HG03066 (cell line): ENCODE results near the gene SUPT7L.

Experiments used
- ATAC-seq: cut with Tn5 transposase; IDR thresholded peaks from one replicate; pipeline ENCODE4 v1.9.1; 2021; ENCODE audit warnings: low read depth; ENCODE audit not compliant: unreplicated experiment

SUPT7L gene, protein sequence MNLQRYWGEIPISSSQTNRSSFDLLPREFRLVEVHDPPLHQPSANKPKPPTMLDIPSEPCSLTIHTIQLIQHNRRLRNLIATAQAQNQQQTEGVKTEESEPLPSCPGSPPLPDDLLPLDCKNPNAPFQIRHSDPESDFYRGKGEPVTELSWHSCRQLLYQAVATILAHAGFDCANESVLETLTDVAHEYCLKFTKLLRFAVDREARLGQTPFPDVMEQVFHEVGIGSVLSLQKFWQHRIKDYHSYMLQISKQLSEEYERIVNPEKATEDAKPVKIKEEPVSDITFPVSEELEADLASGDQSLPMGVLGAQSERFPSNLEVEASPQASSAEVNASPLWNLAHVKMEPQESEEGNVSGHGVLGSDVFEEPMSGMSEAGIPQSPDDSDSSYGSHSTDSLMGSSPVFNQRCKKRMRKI

DNA sequence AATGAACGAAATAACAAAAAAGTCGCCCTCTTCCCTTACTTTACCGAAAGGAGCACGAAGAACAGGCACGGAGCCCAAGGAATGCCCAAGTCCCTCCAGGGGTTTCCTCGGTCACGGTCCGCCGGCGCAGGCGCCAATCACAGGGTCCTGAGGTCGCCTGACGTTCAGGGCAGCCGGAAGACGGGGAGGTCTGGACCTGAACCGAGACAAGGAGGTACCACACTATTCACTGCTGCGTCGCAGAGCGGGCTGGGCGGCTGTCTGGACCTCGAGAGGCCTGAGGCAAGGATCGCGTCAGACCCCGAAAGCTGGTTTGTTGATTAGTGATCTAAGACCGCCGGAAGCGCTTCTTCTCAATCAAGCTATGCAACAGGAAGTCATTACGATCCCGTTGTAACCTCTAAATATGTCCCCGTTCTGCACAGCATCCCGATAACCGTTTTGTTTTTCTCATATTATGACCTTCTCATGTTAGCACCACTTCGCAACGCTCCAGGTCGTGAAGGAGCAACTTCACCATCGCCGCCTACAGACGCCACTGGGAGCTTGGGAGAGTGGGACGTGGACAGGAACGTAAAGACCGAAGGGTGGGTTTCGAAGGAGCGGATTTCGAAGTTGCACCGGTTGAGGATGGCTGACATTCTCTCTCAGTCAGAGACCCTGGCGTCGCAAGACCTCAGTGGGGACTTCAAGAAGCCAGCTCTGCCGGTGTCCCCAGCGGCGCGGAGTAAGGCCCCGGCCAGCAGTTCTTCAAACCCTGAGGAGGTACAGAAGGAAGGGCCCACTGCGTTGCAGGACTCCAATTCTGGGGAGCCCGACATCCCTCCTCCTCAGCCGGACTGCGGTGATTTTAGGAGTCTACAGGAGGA is at the start of gene SUPT7L, which contains the start of gene SLC4A1AP:
TSS of gene SUPT7L (minus strand) at position 330 of the 869 bp plus-strand sequence. CDS start 1,422 bp downstream, outside the sequence.
TSS of gene SLC4A1AP (plus strand) at position 605 of the 869 bp plus-strand sequence. CDS start at position 631, 26 bp downstream.
- ATAC-seq: no peak

DNA sequence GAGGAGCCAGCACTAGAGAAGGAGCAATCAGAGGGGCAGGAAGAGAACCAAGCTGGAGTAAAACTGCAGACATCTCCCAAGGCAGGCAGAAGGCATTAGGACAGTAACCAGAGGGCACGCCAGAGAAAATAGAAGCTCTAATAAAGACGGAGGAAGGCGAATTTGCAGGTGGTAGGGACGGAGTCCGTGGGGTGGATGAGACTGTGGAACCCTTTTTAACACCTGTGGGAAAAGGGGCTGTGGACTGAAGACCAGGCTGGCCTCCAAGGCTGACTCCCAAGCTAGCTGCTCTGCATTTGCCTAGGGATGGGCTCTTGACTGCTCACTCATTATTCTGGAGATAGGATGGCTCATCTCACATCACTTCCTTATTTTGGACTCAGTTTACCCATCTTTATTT is 49.8 kb upstream of the SUPT7L start:
- ATAC-seq: no peak

DNA sequence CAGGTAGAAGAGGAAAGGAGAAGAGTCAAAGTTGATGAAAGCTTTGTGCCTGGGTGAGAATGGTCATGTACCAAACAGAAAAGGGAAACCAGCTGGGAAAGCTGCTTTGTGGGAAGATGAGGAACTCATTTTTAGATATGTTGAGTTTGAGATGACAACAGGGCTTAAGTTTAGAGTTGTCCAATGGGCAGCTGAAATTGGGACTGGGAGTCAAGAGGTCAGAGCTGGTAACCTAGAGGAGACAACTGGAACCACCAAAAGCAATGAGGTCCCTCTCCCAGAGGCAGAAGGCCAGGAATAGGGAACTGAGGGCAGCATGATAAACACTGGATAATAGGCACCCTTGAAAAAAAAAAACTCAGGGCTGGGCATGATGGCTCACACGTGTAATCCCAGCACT is 49.1 kb upstream of the SUPT7L start:
- ATAC-seq: no peak

DNA sequence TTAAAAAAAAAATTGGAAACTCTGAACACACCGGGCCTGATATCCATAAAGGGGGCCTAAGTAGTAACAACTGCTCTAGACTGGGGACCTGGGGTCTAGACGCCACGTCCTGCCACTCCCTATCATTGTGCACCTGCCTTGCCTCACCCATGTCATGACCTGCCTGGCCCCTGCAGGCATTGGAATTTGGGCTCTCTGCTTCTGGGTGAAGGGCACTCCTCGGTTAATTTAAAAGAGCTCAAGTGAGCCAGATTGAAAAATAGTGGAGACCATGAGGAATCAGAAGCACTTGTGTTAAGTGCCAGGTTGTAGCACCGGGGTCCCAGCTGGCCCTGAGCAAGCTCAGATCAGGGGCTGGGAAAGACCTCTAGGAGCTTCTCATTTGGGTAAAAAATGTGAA is 48.4 kb upstream of the SUPT7L start:
- no peak for ATAC-seq

DNA sequence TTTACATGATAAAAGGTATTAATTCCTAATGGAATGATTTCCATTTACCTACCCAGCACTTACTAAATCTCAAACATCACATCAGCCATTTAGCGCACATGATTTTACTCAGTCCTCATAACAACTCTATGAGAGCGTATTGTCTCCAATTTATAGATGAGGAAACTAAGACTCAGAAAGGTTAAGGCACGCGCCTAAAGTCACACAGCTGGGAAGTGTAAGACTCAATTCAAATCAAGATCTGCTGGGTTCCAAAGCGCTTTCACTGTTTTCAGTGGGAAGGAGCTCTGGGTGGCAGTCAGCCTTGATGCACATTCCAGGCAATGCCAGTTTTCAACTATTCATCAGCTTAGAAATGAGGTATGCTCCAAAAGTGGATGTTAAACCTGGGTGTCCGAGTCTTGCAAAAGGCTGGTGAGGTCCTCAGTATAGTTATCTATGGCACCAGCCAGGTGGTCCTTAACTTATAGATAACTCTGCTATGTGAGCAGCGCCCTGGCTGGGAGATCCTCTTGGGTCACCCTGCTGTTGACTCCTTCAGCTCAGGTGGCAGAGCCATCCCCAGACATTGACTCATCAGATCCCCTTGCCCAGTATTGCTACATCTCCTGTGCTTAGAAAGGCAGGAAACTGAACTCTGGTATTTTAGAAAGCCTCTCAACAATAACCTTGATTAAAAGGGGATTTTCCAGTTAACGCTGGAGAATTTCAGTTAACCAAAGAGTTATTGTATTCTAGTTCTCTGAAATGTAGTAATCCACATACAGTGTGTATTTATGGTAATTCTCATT is 47.4 kb upstream of the SUPT7L start:
- ATAC-seq: no peak

DNA sequence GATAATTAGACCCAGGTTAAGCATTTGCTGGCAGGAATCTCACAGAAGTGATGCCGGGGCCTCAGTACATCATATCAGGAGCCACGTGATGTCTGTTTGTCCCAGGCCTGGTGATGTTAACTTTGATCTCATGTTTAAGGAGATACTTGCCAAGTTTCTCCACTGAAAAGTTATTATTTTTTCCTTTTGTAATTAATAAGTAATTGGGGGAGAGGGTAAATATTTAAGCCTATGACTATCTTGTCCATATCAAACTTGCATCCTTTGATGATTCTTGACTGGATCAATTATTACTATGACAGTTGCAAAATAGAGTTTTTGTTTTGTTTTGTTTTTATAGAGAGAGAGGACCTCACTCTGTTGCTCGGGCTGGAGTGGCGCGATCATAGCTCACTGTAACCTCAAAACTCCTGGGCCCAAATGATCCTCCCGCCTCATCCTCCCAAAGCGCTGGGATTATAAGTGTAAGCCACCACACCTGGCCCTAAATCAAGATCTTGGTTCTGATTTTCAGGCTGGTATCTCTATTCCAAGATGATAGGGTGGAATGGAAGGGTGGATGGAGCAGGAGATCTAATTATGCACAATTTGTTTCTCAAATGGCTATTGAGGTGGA is 46.7 kb upstream of the SUPT7L start:
- ATAC-seq: no peak

DNA sequence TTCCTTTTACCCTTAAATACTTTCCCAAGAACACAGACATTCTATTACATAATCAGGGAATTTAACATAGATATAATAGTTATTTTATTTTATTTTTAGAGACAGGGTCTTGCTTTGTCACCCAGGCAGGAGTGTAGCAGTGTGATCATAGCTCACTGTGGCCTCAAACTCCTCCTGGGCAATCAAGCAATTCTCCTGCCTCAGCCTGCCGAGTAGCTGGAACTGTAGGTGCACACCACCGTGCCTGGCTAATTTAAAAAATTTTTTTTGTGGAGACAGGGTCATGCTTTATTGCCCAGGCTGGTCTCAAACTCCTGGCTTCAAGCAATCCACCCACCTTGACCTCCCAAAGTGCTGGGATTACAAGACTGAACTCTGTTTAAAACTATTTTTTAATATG is 45.9 kb upstream of the SUPT7L start:
- no peak for ATAC-seq

DNA sequence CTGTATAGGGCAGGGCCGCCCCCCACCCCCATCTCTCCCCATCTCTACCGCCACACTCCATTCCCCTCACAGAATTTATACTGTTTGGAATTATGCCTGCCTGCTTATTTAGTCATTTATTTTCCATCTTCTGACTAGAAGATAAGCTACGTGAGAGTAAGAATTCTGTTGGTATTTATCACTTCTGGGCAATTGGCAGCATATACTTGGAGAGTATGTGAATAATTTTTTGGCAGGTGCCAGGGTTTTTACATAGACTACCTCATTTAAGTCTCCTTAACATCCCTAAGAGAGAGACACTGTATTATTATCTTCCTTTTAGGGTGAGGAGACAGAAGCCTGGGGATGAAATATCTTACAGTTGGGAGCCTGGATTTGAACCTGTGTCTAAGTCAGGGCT is 45.3 kb upstream of the SUPT7L start:
- ATAC-seq: no peak

DNA sequence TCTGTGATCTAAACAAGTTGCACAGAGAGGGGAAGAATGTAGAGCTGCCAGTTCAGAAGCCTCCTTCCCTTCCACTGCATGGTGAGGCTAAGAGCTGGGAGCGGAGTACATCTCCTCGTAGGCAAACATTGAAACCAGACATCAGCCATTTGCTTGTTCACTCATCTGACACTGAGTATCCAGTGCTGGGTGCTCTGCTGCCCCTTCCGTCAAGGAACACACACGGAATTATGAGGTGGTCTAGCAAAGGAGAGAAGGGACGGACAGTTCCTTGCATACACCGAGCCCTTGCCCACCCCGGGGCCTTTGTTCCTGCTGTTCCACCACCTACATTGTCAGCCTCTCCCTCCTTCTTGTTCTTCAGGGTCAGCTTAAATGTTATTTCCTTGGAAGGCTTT is 44.8 kb upstream of the SUPT7L start:
- no peak for ATAC-seq

DNA sequence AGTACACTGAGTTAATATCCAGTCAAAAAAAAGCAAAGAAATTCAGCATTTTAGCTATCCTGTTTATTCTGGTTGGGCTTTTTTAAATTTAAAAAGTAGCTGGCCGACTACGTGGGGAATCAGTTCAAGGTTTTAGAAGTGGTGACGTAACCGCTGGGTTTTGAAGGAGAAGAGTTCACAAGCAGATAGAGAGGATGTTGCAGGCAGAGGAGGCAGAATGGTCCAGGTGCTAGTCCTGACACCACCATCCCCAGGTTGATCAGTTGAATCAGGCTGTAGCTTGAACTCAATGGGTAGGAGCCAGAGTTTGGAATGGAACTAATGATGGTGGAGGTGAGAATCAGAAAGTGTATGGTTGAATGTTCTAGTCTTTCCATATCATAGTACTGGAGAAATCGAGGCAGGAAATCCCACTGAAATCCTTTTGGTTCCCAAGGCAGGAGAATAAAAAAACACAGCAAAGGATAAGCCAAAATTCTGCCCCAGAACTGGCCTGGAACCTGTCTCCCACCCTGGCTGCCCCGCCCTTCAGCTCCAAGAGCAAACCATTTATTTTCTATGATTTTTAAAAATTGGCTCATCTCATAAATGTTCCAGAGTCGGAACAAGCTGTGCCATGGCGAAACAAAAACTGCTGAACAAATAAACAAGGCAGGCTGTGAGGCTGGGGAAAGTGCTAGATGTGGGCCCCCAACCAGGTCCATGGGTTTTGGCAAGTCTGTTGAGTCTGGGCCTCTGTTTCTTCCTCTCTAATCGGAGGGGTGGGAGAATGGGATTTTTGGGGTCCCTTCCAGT is 44.2 kb upstream of the SUPT7L start:
- no peak for ATAC-seq

DNA sequence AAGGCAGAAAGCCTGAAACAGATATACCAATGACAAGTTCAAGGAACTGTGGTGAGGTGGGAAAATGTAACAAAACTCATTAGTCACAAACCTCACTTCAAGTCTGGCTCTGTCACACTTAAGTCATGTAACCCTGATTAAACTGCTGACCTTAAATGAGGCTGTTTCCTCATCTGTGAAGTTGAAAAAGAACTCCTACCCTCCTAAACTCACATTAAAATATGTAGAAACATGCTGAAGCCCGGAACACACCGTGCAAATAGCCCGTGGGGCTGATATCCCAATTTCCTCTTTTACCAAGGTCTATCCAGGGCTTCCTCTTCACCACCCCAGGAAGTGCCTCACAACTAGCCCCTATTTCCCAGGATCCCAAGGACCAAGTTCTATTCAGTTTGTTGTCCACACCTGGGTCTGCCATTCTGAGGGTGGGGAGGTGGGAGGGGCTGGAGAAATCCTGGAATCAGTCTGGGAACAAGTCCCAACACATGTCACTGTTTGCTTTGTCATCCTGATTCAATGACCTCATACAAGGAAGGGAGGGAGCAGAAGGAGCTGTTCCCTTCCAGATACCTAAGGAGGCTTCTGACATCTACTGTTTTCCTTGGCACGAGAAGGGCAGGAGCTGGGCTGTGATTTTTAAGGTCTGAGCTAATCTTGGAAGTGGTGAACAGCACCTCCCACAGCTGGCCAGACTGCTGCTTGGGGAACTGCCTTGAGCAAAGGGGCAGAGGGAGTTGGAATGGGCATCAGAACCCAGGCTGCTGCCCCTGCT is 42.6 kb upstream of the SUPT7L start:
- ATAC-seq: no peak

DNA sequence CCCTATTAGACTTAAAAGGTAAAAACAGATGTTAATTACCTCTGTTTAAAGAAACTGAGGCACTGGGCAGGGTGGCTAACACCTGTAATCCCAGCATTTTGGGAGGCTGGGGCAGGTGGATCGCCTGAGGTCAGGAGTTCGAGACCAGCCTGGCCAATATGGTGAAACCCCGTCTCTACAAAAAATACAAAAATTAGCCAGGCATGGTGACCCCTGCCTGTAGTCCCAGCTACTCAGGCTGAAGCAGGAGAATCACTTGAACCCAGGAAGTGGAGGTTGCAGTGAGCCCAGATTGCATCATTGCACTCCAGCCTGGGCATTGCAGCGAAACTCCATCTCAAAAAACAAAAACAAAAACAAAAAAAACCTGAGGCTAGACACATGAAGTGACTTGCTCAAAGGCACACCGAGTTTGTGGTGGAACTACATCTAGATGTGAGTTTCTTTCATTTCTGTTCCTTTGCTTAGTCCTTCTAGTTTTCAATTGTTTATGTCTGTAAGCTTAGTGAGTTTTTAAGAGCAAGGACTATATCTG is 41.0 kb upstream of the SUPT7L start:
- no peak for ATAC-seq

DNA sequence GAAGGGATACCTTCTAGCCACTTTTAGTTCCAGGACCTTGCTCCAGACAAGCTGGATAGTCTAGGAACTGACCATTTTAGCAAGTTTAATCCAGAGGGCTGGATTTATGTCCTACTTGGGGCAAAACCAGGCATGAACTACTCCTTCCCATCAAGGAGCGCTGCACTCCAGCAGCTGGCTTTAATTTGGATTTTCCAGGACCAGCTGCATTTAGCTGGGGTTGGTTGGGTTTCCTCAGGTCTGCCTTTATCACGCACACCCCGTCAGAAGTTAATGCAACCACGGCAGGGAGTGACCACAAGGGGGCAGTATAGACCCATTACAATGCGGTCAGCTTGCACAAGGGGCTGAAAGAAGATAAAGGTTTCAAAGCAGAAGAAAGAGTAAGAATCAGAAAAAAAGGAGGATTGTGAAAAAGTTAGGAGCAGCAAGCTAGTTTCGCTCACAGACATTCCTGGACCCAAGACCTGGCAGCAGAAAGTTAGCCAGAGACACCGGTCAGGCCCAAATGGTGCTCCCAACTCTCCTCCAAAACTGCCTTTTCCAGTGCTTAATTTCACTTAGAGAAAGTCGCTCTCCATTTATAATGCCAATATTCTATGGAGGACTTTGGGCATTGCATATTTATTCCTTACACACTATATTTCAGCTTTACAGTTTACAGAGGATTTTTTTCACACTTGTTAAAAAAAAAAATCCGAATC is 40.4 kb upstream of the SUPT7L start:
- no peak for ATAC-seq

DNA sequence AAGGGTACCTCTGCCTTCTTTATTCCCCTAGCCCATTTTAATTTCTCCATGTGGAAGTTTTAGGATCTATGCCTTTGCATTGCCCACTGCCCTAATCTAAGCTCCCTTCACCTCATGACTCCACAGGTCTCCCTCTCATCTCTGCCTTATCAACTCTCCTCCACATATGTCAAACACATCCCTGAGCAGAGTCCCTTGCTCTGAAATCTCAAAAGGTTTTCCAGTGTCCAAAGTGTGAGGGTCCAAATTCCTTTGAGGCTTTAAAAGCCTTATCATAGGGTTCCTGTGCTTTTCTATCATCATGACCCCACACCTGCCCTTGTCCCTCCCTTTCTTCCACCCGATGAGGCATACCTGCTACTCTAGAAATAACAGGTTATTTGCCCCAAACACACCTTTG is 38.9 kb upstream of the SUPT7L start:
- ATAC-seq: no peak

DNA sequence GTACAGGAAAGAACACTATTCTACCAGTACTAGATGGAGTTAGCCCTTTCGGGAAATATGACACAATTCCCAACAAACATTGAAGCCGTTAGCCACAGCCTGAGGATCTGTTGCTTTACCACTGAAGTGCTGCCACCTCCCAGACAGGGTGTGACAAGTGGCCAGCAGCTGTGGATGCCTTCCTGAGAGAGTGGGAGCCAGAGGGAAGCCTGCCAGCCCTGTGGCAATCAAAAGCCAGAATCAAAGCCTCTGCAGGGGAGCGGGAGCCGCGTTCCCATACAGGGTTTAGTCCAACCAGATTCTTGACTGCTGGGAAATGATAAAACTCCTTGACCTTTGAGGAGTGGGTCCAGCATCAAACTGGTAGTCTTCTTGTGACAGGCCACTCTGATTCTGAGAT is 38.3 kb upstream of the SUPT7L start:
- ATAC-seq: no peak

DNA sequence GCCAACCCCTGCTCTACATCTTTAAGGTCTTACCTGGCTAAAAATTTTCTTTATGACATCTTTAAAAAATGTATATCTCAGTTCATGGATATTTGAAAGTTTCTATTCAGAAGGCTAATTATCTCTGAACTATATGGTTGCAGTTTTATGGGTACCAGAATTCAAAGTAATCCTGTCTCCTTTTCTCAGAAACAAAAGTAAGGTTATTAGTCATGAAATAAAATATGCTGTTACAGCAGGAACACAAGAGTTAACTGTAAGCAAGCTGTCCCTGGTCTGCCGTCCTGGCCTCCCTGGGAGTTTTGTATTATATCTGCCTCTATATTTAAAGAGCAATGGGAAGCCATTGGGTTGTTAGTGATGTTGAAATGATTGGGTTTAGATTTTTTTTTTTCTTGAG is 34.2 kb upstream of the SUPT7L start:
- no peak for ATAC-seq

DNA sequence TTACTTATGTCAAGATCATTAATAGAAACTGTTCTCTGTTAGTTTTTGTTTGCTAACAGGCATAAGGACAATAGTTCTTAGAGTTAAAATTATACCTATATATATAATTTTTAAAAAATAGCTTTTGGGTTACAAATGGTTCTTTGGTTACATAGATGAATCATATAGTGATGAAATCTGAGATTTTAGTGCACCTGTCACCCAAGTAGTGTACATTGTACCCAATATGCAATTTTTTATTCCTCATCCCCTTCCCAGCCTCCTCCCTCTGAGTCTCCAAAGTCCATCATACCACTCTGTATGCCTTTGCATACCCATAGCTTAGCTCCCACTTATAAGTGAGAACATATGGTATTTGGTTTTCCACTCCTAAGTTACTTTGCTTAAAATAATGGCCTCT is 26.6 kb upstream of the SUPT7L start:
- ATAC-seq: no peak

DNA sequence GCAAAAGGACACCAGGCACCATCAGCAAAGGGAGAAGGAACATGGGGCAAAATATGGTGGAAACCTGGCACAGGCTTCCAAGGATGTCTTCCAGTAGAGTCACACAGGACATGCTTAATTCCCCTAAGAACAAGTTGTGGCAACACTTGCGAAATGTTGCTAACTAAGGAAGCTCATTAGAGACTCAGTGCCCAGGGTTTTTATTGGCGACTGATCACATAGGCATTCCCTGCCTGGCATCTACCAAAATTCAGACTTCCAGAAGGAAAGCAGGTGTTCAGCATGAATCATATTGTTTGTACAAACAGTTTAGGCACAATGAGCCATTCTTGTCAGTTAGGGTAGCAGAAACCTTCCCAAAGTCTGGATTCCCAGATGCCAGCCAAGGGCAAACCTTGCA is 26.0 kb upstream of the SUPT7L start:
- ATAC-seq: no peak
